WERI-Rb-1 (cell line): ENCODE measurements around the gene FUT7.

Experiments
- DNase-seq: peaks from one replicate; pipeline ENCODE4 v3.0.0-alpha.2; 2020
- H3K27ac ChIP-seq: fragments of 250-450 bp; sonication (Bioruptor Pico); 2 replicates; pipeline ENCODE4 v1.5.1; 2020; ENCODE audit warnings: mild to moderate bottlenecking, moderate library complexity
- H3K27me3 ChIP-seq: fragments of 250-450 bp; sonication (Bioruptor Pico); 2 replicates; pipeline ENCODE4 v1.5.1; 2021; ENCODE audit warnings: mild to moderate bottlenecking, low read depth, moderate library complexity; ENCODE audit not compliant: insufficient read depth, severe bottlenecking
- H3K36me3 ChIP-seq: fragments of 250-450 bp; sonication (Bioruptor Pico); 2 replicates; pipeline ENCODE4 v1.5.1; 2020; ENCODE audit warnings: mild to moderate bottlenecking, moderate library complexity
- H3K4me3 ChIP-seq: 2 replicates; pipeline ENCODE4 v1.5.1; 2011; ENCODE audit warnings: low read depth, mild to moderate bottlenecking, control low read depth, low read length
- H3K9me3 ChIP-seq: fragments of 250-450 bp; sonication (Bioruptor Pico); 2 replicates; pipeline ENCODE4 v1.5.1; 2021; ENCODE audit warnings: mild to moderate bottlenecking, moderate library complexity; ENCODE audit not compliant: severe bottlenecking
- TF ChIP-seq, protein P1 (sequence below): IDR thresholded peaks from 2 replicates; pipeline ENCODE4 v1.5.1; 2011; ENCODE audit warnings: low read depth, mild to moderate bottlenecking, control low read depth, inconsistent platforms, low read length

The FUT7 gene

DNA sequence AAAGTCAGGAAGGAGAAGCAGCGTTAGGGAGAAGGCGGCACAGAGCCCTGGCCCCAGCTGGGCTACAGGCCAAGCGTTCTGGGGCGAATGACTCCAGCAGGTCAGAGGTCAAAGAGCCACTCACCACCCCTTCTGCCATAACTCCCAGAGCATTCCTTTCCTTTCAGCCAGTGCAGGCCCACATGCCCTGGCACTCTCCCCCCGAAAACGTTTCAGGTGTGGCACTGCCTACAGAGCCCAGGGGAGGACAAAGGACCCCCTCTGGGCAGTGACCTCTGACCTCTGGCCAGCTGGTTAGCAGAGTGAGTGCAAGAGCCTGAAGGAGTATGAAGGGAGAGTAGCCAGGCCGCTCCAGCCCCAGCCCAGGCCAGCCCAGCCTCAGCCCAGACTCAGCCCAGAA is 8.7 kb downstream of the FUT7 start:
- H3K9me3 ChIP-seq, result no peaks in the 10 kb centered on the region
- H3K4me3 ChIP-seq, result no peak overlapping the region
- no peaks in the 10 kb centered on the region for H3K36me3 ChIP-seq
- no peaks in the 10 kb centered on the region for H3K27me3 ChIP-seq
- no peak for DNase-seq
- no peak overlapping the region for H3K27ac ChIP-seq
- TF ChIP-seq, protein P1, sequence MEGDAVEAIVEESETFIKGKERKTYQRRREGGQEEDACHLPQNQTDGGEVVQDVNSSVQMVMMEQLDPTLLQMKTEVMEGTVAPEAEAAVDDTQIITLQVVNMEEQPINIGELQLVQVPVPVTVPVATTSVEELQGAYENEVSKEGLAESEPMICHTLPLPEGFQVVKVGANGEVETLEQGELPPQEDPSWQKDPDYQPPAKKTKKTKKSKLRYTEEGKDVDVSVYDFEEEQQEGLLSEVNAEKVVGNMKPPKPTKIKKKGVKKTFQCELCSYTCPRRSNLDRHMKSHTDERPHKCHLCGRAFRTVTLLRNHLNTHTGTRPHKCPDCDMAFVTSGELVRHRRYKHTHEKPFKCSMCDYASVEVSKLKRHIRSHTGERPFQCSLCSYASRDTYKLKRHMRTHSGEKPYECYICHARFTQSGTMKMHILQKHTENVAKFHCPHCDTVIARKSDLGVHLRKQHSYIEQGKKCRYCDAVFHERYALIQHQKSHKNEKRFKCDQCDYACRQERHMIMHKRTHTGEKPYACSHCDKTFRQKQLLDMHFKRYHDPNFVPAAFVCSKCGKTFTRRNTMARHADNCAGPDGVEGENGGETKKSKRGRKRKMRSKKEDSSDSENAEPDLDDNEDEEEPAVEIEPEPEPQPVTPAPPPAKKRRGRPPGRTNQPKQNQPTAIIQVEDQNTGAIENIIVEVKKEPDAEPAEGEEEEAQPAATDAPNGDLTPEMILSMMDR, result no peak

DNA sequence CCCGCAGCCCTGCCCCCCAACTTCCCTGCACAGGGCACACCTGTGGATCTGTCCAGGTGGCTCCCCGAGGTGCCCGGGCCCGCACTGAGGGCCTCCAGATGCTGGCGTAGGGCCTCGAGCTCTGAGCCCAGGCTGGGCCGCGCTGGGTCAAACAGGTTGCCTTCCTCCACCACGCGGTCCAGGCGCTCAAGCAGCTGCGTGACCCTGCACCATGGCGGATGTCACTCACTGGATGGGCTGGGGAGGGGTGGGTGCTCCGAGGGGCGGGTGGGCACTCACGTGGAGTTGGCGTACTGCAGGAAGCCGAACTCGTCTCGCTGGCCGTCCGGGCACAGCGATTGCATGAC is 9.3 kb downstream of the FUT7 start:
- H3K9me3 ChIP-seq, result no peaks in the 10 kb centered on the region
- no peaks in the 10 kb centered on the region for H3K27me3 ChIP-seq
- DNase-seq, result no peak
- peaks cover 3% of the 10 kb centered on the region; the same call in 1 of the 2 replicates for H3K36me3 ChIP-seq
- H3K27ac ChIP-seq, result no peak overlapping the region
- TF ChIP-seq, protein P1, result no peak
- no peak overlapping the region for H3K4me3 ChIP-seq

DNA sequence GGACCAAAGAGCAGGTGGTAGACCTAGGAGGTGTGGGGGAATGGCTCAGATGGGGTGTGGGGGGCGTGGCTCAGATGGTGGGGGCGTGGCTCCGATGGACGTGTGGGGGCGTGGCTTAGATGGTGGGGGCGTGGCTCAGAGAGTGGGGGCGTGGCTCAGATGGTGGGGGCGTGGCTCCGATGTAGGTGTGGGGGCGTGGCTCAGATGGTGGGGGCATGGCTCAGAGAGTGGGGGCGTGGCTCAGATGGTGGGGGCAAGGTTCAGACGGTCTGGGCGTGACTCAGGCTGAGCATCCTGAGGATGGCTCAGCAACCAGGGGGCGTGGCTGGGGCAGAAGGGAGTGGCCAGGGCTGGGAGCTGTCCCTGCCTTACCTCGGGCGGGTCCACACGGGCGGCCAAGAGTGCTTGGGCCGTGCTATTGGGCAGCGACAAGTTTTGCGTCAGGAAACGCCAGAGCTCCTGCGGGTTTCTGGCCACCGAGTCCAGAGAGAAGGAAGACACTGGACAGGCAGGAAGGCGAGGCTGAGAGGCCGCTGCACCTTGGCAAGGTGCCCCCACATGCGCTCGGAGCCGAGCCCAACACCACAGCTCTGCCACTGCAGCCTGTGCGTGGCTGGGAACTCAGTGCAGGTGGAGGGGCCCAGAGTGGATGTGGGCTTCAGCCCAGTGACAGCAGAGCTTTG is 9.8 kb downstream of the FUT7 start:
- H3K36me3 ChIP-seq, result peaks cover 8% of the 10 kb centered on the region
- no peaks in the 10 kb centered on the region for H3K27me3 ChIP-seq
- TF ChIP-seq, protein P1, result no peak
- peak; percentile 84 for DNase-seq
- no peak overlapping the region for H3K27ac ChIP-seq
- no peaks in the 10 kb centered on the region for H3K9me3 ChIP-seq
- H3K4me3 ChIP-seq, result no peak overlapping the region

DNA sequence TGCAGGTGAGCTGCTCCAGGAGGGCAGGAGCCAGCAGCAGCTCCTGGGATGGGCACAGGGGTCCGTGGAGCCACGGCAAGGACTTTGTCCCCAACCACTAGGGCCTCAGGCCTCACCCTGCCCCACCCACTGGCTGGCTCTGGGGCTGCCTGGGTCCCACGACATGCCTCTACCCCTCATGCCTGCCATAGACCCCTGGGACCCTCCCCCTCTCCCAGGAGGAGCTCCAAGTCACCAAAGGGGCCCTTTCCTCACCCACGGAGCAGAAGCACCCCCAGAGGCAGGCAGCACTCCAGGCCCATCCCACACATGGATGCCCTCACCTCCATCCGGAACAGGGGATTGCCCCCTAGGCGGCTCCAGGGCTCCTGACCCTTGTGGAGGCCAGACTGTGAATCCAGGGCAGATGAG is 10.3 kb downstream of the FUT7 start:
- TF ChIP-seq, protein P1, result no peak
- Histone ChIP-seq H3K27ac (no peak overlapping the region), H3K27me3 (no peaks in the 10 kb centered on the region), H3K9me3 (no peaks in the 10 kb centered on the region), H3K4me3 (no peak overlapping the region), H3K36me3 (peaks cover 13% of the 10 kb centered on the region)
- DNase-seq, result no peak

DNA sequence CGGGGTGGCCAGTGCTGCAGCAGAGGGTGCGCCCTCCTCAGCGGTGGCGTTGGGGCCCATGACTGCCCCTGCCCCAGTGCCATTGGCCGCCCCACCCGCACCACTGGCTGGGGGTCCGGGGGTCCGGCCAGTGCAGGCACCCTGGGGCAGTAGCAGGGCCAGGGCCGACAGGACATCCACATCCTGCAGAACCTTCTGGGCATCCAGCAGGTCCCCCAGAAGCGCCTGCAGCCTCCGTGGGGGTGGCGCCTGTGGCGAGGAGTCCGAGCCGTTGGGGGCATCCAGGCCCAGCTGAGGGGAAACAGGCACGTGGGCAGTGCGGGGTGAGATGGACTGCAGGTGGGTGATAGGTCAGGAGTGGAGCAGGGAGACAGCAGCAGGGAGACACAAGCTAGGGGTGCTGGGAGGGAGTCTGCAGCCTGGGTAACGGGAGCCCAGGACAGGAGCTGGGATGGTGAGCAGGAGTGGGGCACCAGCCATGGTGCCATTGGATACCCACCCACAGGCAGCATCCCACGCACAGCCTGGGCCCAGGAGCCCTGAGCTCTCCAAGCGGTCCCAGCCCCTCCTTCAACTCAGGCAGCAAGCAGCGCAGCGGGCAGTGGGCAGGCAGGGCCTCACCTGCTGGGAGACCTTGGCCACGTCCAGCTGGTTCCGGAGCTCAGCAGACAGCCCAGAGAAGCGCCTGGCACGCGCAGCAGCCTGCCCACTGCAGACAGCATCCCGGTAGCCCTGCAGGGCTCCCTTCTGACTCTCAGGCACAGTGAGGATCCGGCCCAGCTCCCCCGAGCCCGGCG is 10.9 kb downstream of the FUT7 start:
- Histone ChIP-seq H3K27me3 (no peaks in the 10 kb centered on the region), H3K4me3 (no peak overlapping the region), H3K36me3 (peaks cover 19% of the 10 kb centered on the region), H3K27ac (no peak overlapping the region), H3K9me3 (no peaks in the 10 kb centered on the region)
- TF ChIP-seq, protein P1, result no peak
- DNase-seq, result no peak
